Activated naive CD4-positive, alpha-beta T cell treated with anti-CD3 and anti-CD28 coated beads, Interleukin-2, amount 50 U/mL, for 24 hours (primary cell): ENCODE data around the gene PDLIM4.

Source experiments
- H3K27ac Mint-ChIP-seq: one replicate; pipeline ENCODE4 v1.8.0; 2021; ENCODE audit warnings: mild to moderate bottlenecking, mixed read lengths
- H3K27me3 Mint-ChIP-seq: one replicate; pipeline ENCODE4 v1.8.0; 2021; ENCODE audit warnings: mixed read lengths
- H3K36me3 Mint-ChIP-seq: one replicate; pipeline ENCODE4 v1.8.0; 2021; ENCODE audit warnings: mixed read lengths
- H3K4me1 Mint-ChIP-seq: one replicate; pipeline ENCODE4 v1.8.0; 2021; ENCODE audit warnings: mixed read lengths
- H3K4me3 Mint-ChIP-seq: one replicate; pipeline ENCODE4 v1.8.0; 2021; ENCODE audit warnings: mild to moderate bottlenecking, mixed read lengths
- H3K9me3 Mint-ChIP-seq: one replicate; pipeline ENCODE4 v1.8.0; 2021; ENCODE audit warnings: mixed read lengths

PDLIM4 gene

GRCh38 chr5:132222649-132223038, 34.9 kb upstream of the PDLIM4 start:
- H3K9me3 Mint-ChIP-seq, result no peaks in the 10 kb centered on the region
- no peak overlapping the region for H3K4me3 Mint-ChIP-seq
- no peaks in the 10 kb centered on the region for H3K36me3 Mint-ChIP-seq
- H3K27me3 Mint-ChIP-seq, result peaks cover 10% of the 10 kb centered on the region
- H3K4me1 Mint-ChIP-seq, result peaks cover 11% of the 10 kb centered on the region
- peak overlapping the region; percentile 11 for H3K27ac Mint-ChIP-seq

- Mint-ChIP-seq H3K27ac (no peak overlapping the region), H3K27me3 (peaks cover 10% of the 10 kb centered on the region), H3K36me3 (no peaks in the 10 kb centered on the region), H3K4me1 (peaks cover 12% of the 10 kb centered on the region), H3K9me3 (no peaks in the 10 kb centered on the region), H3K4me3 (no peak overlapping the region)
Measured at GRCh38 chr5:132223861-132224260, 33.6 kb upstream of the PDLIM4 start.

GRCh38 chr5:132224716-132225115, 32.8 kb upstream of the PDLIM4 start:
- H3K27ac Mint-ChIP-seq, result no peak overlapping the region
- no peaks in the 10 kb centered on the region for H3K36me3 Mint-ChIP-seq
- peaks cover 19% of the 10 kb centered on the region for H3K27me3 Mint-ChIP-seq
- H3K4me1 Mint-ChIP-seq, result peaks cover 14% of the 10 kb centered on the region
- no peak overlapping the region for H3K4me3 Mint-ChIP-seq
- no peaks in the 10 kb centered on the region for H3K9me3 Mint-ChIP-seq

GRCh38 chr5:132225165-132226032, 32.1 kb upstream of the PDLIM4 start:
- no peak overlapping the region for H3K27ac Mint-ChIP-seq
- peaks cover 23% of the 10 kb centered on the region for H3K27me3 Mint-ChIP-seq
- no peaks in the 10 kb centered on the region for H3K9me3 Mint-ChIP-seq
- peak overlapping the region; percentile 0 for H3K4me3 Mint-ChIP-seq
- H3K36me3 Mint-ChIP-seq, result no peaks in the 10 kb centered on the region
- peaks cover 14% of the 10 kb centered on the region for H3K4me1 Mint-ChIP-seq

- Mint-ChIP-seq H3K27me3 (peaks cover 23% of the 10 kb centered on the region), H3K27ac (no peak overlapping the region), H3K4me1 (peaks cover 14% of the 10 kb centered on the region), H3K36me3 (no peaks in the 10 kb centered on the region), H3K4me3 (no peak overlapping the region), H3K9me3 (no peaks in the 10 kb centered on the region)
Measured at GRCh38 chr5:132226516-132227234, 30.8 kb upstream of the PDLIM4 start.

- Mint-ChIP-seq H3K27me3 (peaks cover 23% of the 10 kb centered on the region), H3K4me3 (no peak overlapping the region), H3K36me3 (no peaks in the 10 kb centered on the region), H3K9me3 (no peaks in the 10 kb centered on the region), H3K4me1 (peaks cover 14% of the 10 kb centered on the region), H3K27ac (no peak overlapping the region)
Measured at GRCh38 chr5:132227235-132227484, 30.3 kb upstream of the PDLIM4 start.

GRCh38 chr5:132227485-132228240, 29.8 kb upstream of the PDLIM4 start, which contains the start of gene P4HA2:
Gene P4HA2, minus strand, starts transcription at chr5:132227853. Its CDS starts 9,227 bp downstream, at chr5:132218626.
- no peak within 1 kb of the TSS for H3K4me3 Mint-ChIP-seq
- no peaks in the 10 kb centered on the region for H3K9me3 Mint-ChIP-seq
- H3K4me1 Mint-ChIP-seq, result peaks cover 14% of the 10 kb centered on the region
- H3K36me3 Mint-ChIP-seq, result no peaks in the 10 kb centered on the region
- H3K27ac Mint-ChIP-seq, result no peak within 1 kb of the TSS
- H3K27me3 Mint-ChIP-seq, result peaks cover 23% of the 10 kb centered on the region

GRCh38 chr5:132228241-132229035, 29.1 kb upstream of the PDLIM4 start:
- peaks cover 23% of the 10 kb centered on the region for H3K27me3 Mint-ChIP-seq
- no peaks in the 10 kb centered on the region for H3K9me3 Mint-ChIP-seq
- H3K4me3 Mint-ChIP-seq, result peak overlapping the region; percentile 71
- no peak overlapping the region for H3K27ac Mint-ChIP-seq
- H3K36me3 Mint-ChIP-seq, result no peaks in the 10 kb centered on the region
- peaks cover 14% of the 10 kb centered on the region for H3K4me1 Mint-ChIP-seq

GRCh38 chr5:132229236-132229635, 28.3 kb upstream of the PDLIM4 start:
- H3K4me1 Mint-ChIP-seq, result peaks cover 14% of the 10 kb centered on the region
- no peaks in the 10 kb centered on the region for H3K36me3 Mint-ChIP-seq
- no peaks in the 10 kb centered on the region for H3K9me3 Mint-ChIP-seq
- no peak overlapping the region for H3K27ac Mint-ChIP-seq
- H3K4me3 Mint-ChIP-seq, result peak overlapping the region; percentile 71
- H3K27me3 Mint-ChIP-seq, result peaks cover 23% of the 10 kb centered on the region

GRCh38 chr5:132230871-132231270, 26.6 kb upstream of the PDLIM4 start:
- Mint-ChIP-seq H3K27ac (no peak overlapping the region), H3K36me3 (no peaks in the 10 kb centered on the region), H3K9me3 (no peaks in the 10 kb centered on the region), H3K4me1 (peaks cover 8% of the 10 kb centered on the region), H3K4me3 (no peak overlapping the region), H3K27me3 (peaks cover 19% of the 10 kb centered on the region)

- no peaks in the 10 kb centered on the region for H3K9me3 Mint-ChIP-seq
- no peaks in the 10 kb centered on the region for H3K36me3 Mint-ChIP-seq
- peaks cover 13% of the 10 kb centered on the region for H3K27me3 Mint-ChIP-seq
- H3K4me1 Mint-ChIP-seq, result peaks cover 4% of the 10 kb centered on the region
- H3K27ac Mint-ChIP-seq, result no peak overlapping the region
- H3K4me3 Mint-ChIP-seq, result no peak overlapping the region
Measured at GRCh38 chr5:132232465-132232864, 25.0 kb upstream of the PDLIM4 start.

GRCh38 chr5:132233081-132233480, 24.4 kb upstream of the PDLIM4 start:
- H3K9me3 Mint-ChIP-seq, result no peaks in the 10 kb centered on the region
- H3K4me1 Mint-ChIP-seq, result peaks cover 4% of the 10 kb centered on the region
- no peak overlapping the region for H3K4me3 Mint-ChIP-seq
- H3K27me3 Mint-ChIP-seq, result peaks cover 13% of the 10 kb centered on the region
- H3K36me3 Mint-ChIP-seq, result no peaks in the 10 kb centered on the region
- H3K27ac Mint-ChIP-seq, result no peak overlapping the region

GRCh38 chr5:132233811-132234683, 23.4 kb upstream of the PDLIM4 start:
- H3K27ac Mint-ChIP-seq, result no peak overlapping the region
- no peaks in the 10 kb centered on the region for H3K9me3 Mint-ChIP-seq
- peaks cover 11% of the 10 kb centered on the region for H3K27me3 Mint-ChIP-seq

GRCh38 chr5:132234684-132235062, 22.8 kb upstream of the PDLIM4 start:
- H3K27me3 Mint-ChIP-seq, result peaks cover 5% of the 10 kb centered on the region
- no peaks in the 10 kb centered on the region for H3K4me1 Mint-ChIP-seq
- H3K9me3 Mint-ChIP-seq, result no peaks in the 10 kb centered on the region
- H3K27ac Mint-ChIP-seq, result no peak overlapping the region
- no peak overlapping the region for H3K4me3 Mint-ChIP-seq
- H3K36me3 Mint-ChIP-seq, result no peaks in the 10 kb centered on the region

More at GRCh38 chr5:132233811-132234683, 23.4 kb upstream of the PDLIM4 start:
- Mint-ChIP-seq H3K4me1 (peaks cover under 1% of the 10 kb centered on the region), H3K4me3 (no peak overlapping the region), H3K36me3 (no peaks in the 10 kb centered on the region)
